Keratinocyte (primary cell): ENCODE data around the gene HPSE2. TPM values are rescaled to one million over a fixed set of nuclear protein-coding genes. Genes with fewer than 3 reads are reported as not detected.

ENCODE experiments used
- DNase-seq: peaks from one replicate; pipeline ENCODE4 v3.0.0-alpha.2; 2011; ENCODE audit warnings: low read depth, missing footprints, low spot score
- FAIRE-seq: peaks from 2 replicates; lab custom pipeline; 2011; peaks lifted over from hg19 to GRCh38; lab: Jason Lieb, UNC
- H2AFZ ChIP-seq: 2 replicates; pipeline ENCODE4 v1.6.0; 2012; ENCODE audit warnings: low read length, control low read depth, inconsistent platforms; ENCODE audit not compliant: control insufficient read depth
- H3K27ac ChIP-seq: 2 replicates; pipeline ENCODE4 v1.5.1; 2011; ENCODE audit warnings: low read length; ENCODE audit not compliant: control insufficient read depth, insufficient read depth
- H3K27me3 ChIP-seq: 3 replicates; pipeline ENCODE4 v1.6.0; 2011; ENCODE audit warnings: low read length; ENCODE audit not compliant: control insufficient read depth, insufficient read depth; ENCODE audit errors: extremely low read depth
- H3K36me3 ChIP-seq, 2 experiments: 2 replicates in 1 of 2; 3 replicates in 1 of 2; pipeline ENCODE4 v1.5.1; 2011; ENCODE audit warnings: low read length in 2 of 2, mild to moderate bottlenecking in 1 of 2; ENCODE audit not compliant: control insufficient read depth in 2 of 2, insufficient read depth in 2 of 2; ENCODE audit errors: extremely low read depth in 1 of 2
- H3K4me1 ChIP-seq: 3 replicates; pipeline ENCODE4 v1.5.1; 2011; ENCODE audit warnings: low read length; ENCODE audit not compliant: control insufficient read depth, insufficient read depth; ENCODE audit errors: extremely low read depth
- H3K4me2 ChIP-seq: 3 replicates; pipeline ENCODE4 v1.6.0; 2011; ENCODE audit warnings: low read depth, low read length; ENCODE audit not compliant: control insufficient read depth, insufficient read depth; ENCODE audit errors: extremely low read depth
- H3K4me3 ChIP-seq, 3 experiments: fragments of 200-600 bp in 1 of 3; sonication (generic) in 1 of 3; 2 replicates in 2 of 3; 3 replicates in 1 of 3; pipeline ENCODE4 v1.5.1; 2011 to 2016; ENCODE audit warnings: low read length in 3 of 3, mild to moderate bottlenecking in 3 of 3, control low read depth in 2 of 3, inconsistent platforms in 1 of 3, low read depth in 1 of 3, mixed read lengths in 1 of 3, mixed run types in 1 of 3, moderate library complexity in 1 of 3; ENCODE audit not compliant: control insufficient read depth in 2 of 3, insufficient read depth in 2 of 3; ENCODE audit errors: extremely low read depth in 1 of 3
- H3K79me2 ChIP-seq: 2 replicates; pipeline ENCODE4 v1.6.0; 2012; ENCODE audit warnings: low read length; ENCODE audit not compliant: control insufficient read depth, insufficient read depth
- H3K9ac ChIP-seq: 3 replicates; pipeline ENCODE4 v1.6.0; 2011; ENCODE audit warnings: low read length; ENCODE audit not compliant: control insufficient read depth, insufficient read depth; ENCODE audit errors: extremely low read depth
- H3K9me1 ChIP-seq: 3 replicates; pipeline ENCODE4 v1.6.0; 2011; ENCODE audit warnings: low read length; ENCODE audit not compliant: control insufficient read depth, insufficient read depth; ENCODE audit errors: extremely low read depth
- H3K9me3 ChIP-seq: 2 replicates; pipeline ENCODE4 v1.5.1; 2012; ENCODE audit warnings: low read depth, low read length; ENCODE audit not compliant: control insufficient read depth
- H4K20me1 ChIP-seq: 3 replicates; pipeline ENCODE4 v1.6.0; 2011; ENCODE audit warnings: low read length; ENCODE audit not compliant: control insufficient read depth, insufficient read depth; ENCODE audit errors: extremely low read depth
- CTCF ChIP-seq, 3 experiments: IDR thresholded peaks in 1 of 3; conservative IDR thresholded peaks in 1 of 3; optimal IDR thresholded peaks in 1 of 3; 2 replicates in 2 of 3; 3 replicates in 1 of 3; pipeline versions ENCODE3 to v1.5.1; 2011; ENCODE audit warnings: low read length in 3 of 3, mild to moderate bottlenecking in 3 of 3, moderate library complexity in 2 of 3, control low read depth in 1 of 3, inconsistent platforms in 1 of 3; ENCODE audit not compliant: insufficient read depth in 2 of 3; ENCODE audit errors: extremely low read depth in 1 of 3
- EZH2 ChIP-seq: IDR thresholded peaks from one replicate; pipeline ENCODE4 v1.6.1; 2012; ENCODE audit warnings: inconsistent platforms, mild to moderate bottlenecking, low read length, moderate library complexity
- dilution Hi-C: fragments of 300-500 bp; cut with MboI; formaldehyde crosslinking; loops from one replicate; pipeline ENCODE4 v1.7.0; 2020; ENCODE audit warnings: low sequenced_read_pairs; ENCODE audit not compliant: extremely low pct_ligation_motif_present
- polyA plus RNA-seq, 5 experiments: library from polyadenylated mRNA; depleted of rRNA in 3 of 5; stranded (reverse) in 3 of 5; stranded (forward) in 1 of 5; unstranded in 1 of 5; fragments of >200 nt; gene quantifications; 1 replicate in 1 of 5; 2 replicates in 3 of 5; 3 replicates in 1 of 5; pipeline versions ENCODE4 v1.2.1 to v1.2.3, GENCODE V29; 2011 to 2012; ENCODE audit warnings: missing spikeins in 2 of 5, low read depth in 1 of 5, low replicate concordance in 1 of 5

The HPSE2 gene
- polyA plus RNA-seq, 1 donor (not counting 4 experiments of a cell fraction or from before 2014, with no cell fraction given) = 0.01 TPM

GRCh38 chr10:98474628-98475027, 761.0 kb downstream of the HPSE2 start:
- DNase-seq (no peak), FAIRE-seq (no peak)
- no peaks in the 10 kb centered on the region for H3K9me1 ChIP-seq
- no peak overlapping the region for H3K4me2 ChIP-seq
- no peak overlapping the region for H3K9ac ChIP-seq
- dilution Hi-C loops = no loop called here
- no peaks in the 10 kb centered on the region for H4K20me1 ChIP-seq
- H3K27ac ChIP-seq = no peak overlapping the region
- no peaks in the 10 kb centered on the region for H3K9me3 ChIP-seq
- no peaks in the 10 kb centered on the region for H3K79me2 ChIP-seq
- no peak overlapping the region for H3K4me3 ChIP-seq
- TF ChIP-seq CTCF (optimal IDR thresholded peaks at IDR 0.05 in 1 of 3, IDR thresholded peaks at IDR 0.05 in 1 of 3, conservative IDR thresholded peaks at IDR 0.05 in 1 of 3; ENCODE audit: extremely low read depth in 1 of 3, insufficient read depth in 2 of 3, low read length in 3 of 3) = no peak
- no peak for TF ChIP-seq EZH2
- H2AFZ ChIP-seq = no peak overlapping the region
- H3K27me3 ChIP-seq = peaks cover 4% of the 10 kb centered on the region
- no peaks in the 10 kb centered on the region for H3K36me3 ChIP-seq
- H3K4me1 ChIP-seq = no peaks in the 10 kb centered on the region

DNA sequence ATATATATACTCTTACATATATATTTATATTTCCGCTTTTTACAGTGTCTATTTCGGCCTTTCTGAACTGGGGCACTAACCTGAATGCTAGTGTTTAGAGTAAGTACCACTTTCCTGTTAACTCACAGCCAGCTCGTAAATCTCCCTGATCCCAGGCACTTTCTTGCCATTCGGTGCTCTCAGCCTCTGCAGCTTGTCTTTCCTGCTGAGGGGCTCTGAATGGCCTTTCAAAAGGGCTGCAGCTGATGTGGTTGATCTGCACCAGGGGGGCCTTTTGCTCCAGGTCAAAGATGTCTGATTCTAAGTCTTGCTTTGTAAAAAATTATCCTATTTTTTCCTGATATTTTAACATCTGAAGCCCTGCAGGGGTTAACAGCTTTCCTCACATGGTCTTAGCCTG, 763.5 kb downstream of the HPSE2 start:
- H3K9ac ChIP-seq = no peak overlapping the region
- no peak overlapping the region for H3K4me3 ChIP-seq
- H3K4me2 ChIP-seq = no peak overlapping the region
- H3K27ac ChIP-seq = no peak overlapping the region
- no peak for DNase-seq
- no peaks in the 10 kb centered on the region for H4K20me1 ChIP-seq
- no peaks in the 10 kb centered on the region for H3K9me1 ChIP-seq
- FAIRE-seq = no peak
- no peaks in the 10 kb centered on the region for H3K4me1 ChIP-seq
- H2AFZ ChIP-seq = no peak overlapping the region
- dilution Hi-C loops = no loop called here
- no peaks in the 10 kb centered on the region for H3K79me2 ChIP-seq
- TF ChIP-seq CTCF (optimal IDR thresholded peaks at IDR 0.05 in 1 of 3, IDR thresholded peaks at IDR 0.05 in 1 of 3, conservative IDR thresholded peaks at IDR 0.05 in 1 of 3; ENCODE audit: extremely low read depth in 1 of 3, insufficient read depth in 2 of 3, low read length in 3 of 3) (no peak), EZH2 (no peak)
- H3K36me3 ChIP-seq = no peaks in the 10 kb centered on the region
- H3K9me3 ChIP-seq = no peaks in the 10 kb centered on the region
- H3K27me3 ChIP-seq = no peaks in the 10 kb centered on the region
